ENCODE measurements around the gene HIPK4. TPM values are rescaled to one million over a fixed set of nuclear protein-coding genes. Genes with fewer than 3 reads are reported as not detected.

The HIPK4 gene
- total RNA-seq, 1 experiment from 2014 or later, result 0.31 TPM

- ChIA-PET POLR2A (no interaction called here), CTCF (no interaction called here)
- no peaks in the 10 kb centered on the region for H3K9me3 Mint-ChIP-seq
- H3K4me1 Mint-ChIP-seq, result peaks cover 4% of the 10 kb centered on the region
- H3K27ac Mint-ChIP-seq, result no peak overlapping the region; the same call in 1 of the 2 replicates
- no peaks in the 10 kb centered on the region for H3K27me3 Mint-ChIP-seq (ENCODE audit: low read depth)
- TF ChIP-seq, protein P1, sequence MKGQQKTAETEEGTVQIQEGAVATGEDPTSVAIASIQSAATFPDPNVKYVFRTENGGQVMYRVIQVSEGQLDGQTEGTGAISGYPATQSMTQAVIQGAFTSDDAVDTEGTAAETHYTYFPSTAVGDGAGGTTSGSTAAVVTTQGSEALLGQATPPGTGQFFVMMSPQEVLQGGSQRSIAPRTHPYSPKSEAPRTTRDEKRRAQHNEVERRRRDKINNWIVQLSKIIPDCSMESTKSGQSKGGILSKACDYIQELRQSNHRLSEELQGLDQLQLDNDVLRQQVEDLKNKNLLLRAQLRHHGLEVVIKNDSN (CRISPR knock-in tag; IDR thresholded peaks at IDR 0.05), result no peak
- no peak for TF ChIP-seq MLX (CRISPR knock-in tag; IDR thresholded peaks at IDR 0.05)
- TF ChIP-seq, protein P2, sequence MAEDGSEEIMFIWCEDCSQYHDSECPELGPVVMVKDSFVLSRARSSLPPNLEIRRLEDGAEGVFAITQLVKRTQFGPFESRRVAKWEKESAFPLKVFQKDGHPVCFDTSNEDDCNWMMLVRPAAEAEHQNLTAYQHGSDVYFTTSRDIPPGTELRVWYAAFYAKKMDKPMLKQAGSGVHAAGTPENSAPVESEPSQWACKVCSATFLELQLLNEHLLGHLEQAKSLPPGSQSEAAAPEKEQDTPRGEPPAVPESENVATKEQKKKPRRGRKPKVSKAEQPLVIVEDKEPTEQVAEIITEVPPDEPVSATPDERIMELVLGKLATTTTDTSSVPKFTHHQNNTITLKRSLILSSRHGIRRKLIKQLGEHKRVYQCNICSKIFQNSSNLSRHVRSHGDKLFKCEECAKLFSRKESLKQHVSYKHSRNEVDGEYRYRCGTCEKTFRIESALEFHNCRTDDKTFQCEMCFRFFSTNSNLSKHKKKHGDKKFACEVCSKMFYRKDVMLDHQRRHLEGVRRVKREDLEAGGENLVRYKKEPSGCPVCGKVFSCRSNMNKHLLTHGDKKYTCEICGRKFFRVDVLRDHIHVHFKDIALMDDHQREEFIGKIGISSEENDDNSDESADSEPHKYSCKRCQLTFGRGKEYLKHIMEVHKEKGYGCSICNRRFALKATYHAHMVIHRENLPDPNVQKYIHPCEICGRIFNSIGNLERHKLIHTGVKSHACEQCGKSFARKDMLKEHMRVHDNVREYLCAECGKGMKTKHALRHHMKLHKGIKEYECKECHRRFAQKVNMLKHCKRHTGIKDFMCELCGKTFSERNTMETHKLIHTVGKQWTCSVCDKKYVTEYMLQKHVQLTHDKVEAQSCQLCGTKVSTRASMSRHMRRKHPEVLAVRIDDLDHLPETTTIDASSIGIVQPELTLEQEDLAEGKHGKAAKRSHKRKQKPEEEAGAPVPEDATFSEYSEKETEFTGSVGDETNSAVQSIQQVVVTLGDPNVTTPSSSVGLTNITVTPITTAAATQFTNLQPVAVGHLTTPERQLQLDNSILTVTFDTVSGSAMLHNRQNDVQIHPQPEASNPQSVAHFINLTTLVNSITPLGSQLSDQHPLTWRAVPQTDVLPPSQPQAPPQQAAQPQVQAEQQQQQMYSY (CRISPR knock-in tag; IDR thresholded peaks at IDR 0.05), result no peak
- no peak for TF ChIP-seq ZNF396 (CRISPR knock-in tag; IDR thresholded peaks at IDR 0.05; ENCODE audit: borderline replicate concordance)
- no peak for TF ChIP-seq TEAD1 (CRISPR knock-in tag; IDR thresholded peaks at IDR 0.05)
- TF ChIP-seq NFE2L1 (CRISPR knock-in tag; IDR thresholded peaks at IDR 0.05), result no peak
- TF ChIP-seq MYBL2 (CRISPR knock-in tag; IDR thresholded peaks at IDR 0.05), result no peak
- TF ChIP-seq, protein P3, sequence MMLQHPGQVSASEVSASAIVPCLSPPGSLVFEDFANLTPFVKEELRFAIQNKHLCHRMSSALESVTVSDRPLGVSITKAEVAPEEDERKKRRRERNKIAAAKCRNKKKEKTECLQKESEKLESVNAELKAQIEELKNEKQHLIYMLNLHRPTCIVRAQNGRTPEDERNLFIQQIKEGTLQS (CRISPR knock-in tag; conservative IDR thresholded peaks at IDR 0.05), result no peak
- no peak for TF ChIP-seq ZNF317 (CRISPR knock-in tag; IDR thresholded peaks at IDR 0.05; ENCODE audit: borderline replicate concordance, low read depth)
- H3K36me3 Mint-ChIP-seq, result peaks cover 5% of the 10 kb centered on the region; the same call in 1 of the 2 replicates
- no peak overlapping the region for H3K4me3 Mint-ChIP-seq
- DNase-seq (ENCODE audit: low spot score) (no peak), ATAC-seq (no peak)
Observed at GRCh38 chr19:40342644-40343311, 47.2 kb downstream of the HIPK4 start.

DNA sequence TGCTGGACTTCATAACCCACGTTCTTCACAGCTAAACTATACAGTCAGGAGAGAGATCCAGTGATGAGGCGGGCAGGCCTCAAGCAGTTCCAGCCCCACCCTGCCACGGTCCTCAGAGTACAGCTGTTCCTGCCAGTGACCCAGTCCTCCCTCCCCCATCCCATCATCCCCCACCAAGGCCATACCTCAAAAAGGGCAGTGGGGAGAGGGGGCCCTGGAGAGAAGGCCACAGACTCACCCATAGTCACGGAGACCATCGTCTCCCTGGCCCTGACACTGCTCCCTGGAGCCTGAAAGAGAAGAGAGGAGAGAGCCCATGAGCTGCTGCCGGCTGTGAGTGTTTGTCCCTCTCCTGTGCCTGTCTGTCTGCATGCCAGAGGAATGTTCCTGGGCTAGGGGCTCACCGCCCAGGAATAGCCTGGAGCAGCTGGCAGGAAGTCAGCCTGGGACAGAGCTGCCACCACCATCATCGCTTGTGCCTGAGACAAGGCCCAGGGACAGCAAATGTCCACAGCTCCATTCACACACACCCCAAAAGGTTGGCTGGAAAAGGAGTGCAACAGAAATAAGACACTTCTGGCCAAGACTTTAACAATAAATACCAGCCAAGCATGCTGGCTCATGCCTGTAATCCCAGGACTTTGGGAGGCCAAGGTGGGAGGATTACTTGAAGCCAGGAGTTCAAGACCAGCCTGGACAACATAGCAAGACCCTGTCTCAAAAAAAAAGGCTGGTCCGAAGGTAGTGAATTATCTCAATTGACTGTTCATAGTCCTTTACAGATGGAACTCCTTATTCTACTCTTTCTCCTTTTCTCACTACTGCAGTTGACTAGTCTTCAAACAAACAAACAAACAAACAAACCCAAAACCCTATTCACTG is 48.1 kb downstream of the HIPK4 start:
- DNase-seq (ENCODE audit: low spot score) (no peak), ATAC-seq (no peak)
- POLR2A ChIA-PET, result no interaction called here
- Mint-ChIP-seq H3K9me3 (no peaks in the 10 kb centered on the region), H3K4me1 (no peaks in the 10 kb centered on the region), H3K4me3 (no peak overlapping the region), H3K36me3 (peaks cover 5% of the 10 kb centered on the region; the same call in 1 of the 2 replicates), H3K27ac (0 out of 2 replicates have a peak overlapping the region, but pooled peaks have one; percentile 19), H3K27me3 (ENCODE audit: low read depth) (no peaks in the 10 kb centered on the region)
- CTCF ChIA-PET, result no interaction called here
- TF ChIP-seq NFATC4 (CRISPR knock-in tag; IDR thresholded peaks at IDR 0.05) (no peak), NR1H2 (CRISPR knock-in tag; IDR thresholded peaks at IDR 0.05) (no peak), CBFB (CRISPR knock-in tag; IDR thresholded peaks at IDR 0.05; ENCODE audit: low read depth) (no peak), ZNF317 (CRISPR knock-in tag; IDR thresholded peaks at IDR 0.05; ENCODE audit: borderline replicate concordance, low read depth) (no peak), MXD4 (CRISPR knock-in tag; IDR thresholded peaks at IDR 0.05; ENCODE audit: borderline replicate concordance) (no peak)

GRCh38 chr19:40339018-40339728 is 50.8 kb downstream of the HIPK4 start:
- H3K27ac Mint-ChIP-seq, result no peak overlapping the region
- ChIA-PET POLR2A (interaction anchor here (0.6 kb wide), 1 partner anchor 23 kb away, joined by 4 read pairs; no protein-coding TSS in a partner anchor), CTCF (no interaction called here)
- H3K4me3 Mint-ChIP-seq, result no peak overlapping the region
- H3K27me3 Mint-ChIP-seq (ENCODE audit: low read depth), result no peaks in the 10 kb centered on the region
- H3K36me3 Mint-ChIP-seq, result peaks cover 12% of the 10 kb centered on the region
- H3K4me1 Mint-ChIP-seq, result no peaks in the 10 kb centered on the region
- ATAC-seq, result no peak
- H3K9me3 Mint-ChIP-seq, result no peaks in the 10 kb centered on the region
- no peak for DNase-seq (ENCODE audit: low spot score)
- TF ChIP-seq CBFB (CRISPR knock-in tag; IDR thresholded peaks at IDR 0.05; ENCODE audit: low read depth), result no peak
- no peak for TF ChIP-seq PRRX2 (CRISPR knock-in tag; IDR thresholded peaks at IDR 0.05)
- TF ChIP-seq E2F4 (CRISPR knock-in tag; IDR thresholded peaks at IDR 0.05; ENCODE audit: borderline replicate concordance, low read depth), result no peak
- TF ChIP-seq NR3C1 (CRISPR knock-in tag; conservative IDR thresholded peaks at IDR 0.05; ENCODE audit: low read depth), result no peak
- TF ChIP-seq, protein P4, sequence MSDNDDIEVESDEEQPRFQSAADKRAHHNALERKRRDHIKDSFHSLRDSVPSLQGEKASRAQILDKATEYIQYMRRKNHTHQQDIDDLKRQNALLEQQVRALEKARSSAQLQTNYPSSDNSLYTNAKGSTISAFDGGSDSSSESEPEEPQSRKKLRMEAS (CRISPR knock-in tag; IDR thresholded peaks at IDR 0.05), result no peak
- TF ChIP-seq OVOL2 (CRISPR knock-in tag; IDR thresholded peaks at IDR 0.05; ENCODE audit: borderline replicate concordance), result no peak
- TF ChIP-seq, protein P5, sequence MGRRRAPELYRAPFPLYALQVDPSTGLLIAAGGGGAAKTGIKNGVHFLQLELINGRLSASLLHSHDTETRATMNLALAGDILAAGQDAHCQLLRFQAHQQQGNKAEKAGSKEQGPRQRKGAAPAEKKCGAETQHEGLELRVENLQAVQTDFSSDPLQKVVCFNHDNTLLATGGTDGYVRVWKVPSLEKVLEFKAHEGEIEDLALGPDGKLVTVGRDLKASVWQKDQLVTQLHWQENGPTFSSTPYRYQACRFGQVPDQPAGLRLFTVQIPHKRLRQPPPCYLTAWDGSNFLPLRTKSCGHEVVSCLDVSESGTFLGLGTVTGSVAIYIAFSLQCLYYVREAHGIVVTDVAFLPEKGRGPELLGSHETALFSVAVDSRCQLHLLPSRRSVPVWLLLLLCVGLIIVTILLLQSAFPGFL (CRISPR knock-in tag; IDR thresholded peaks at IDR 0.05; ENCODE audit: borderline replicate concordance), result no peak
- no peak for TF ChIP-seq SMAD3 (CRISPR knock-in tag; IDR thresholded peaks at IDR 0.05; ENCODE audit: borderline replicate concordance)

All from WTC11 (cell line).